ENCODE results near the gene TSPAN5.

TSPAN5 gene

DNA sequence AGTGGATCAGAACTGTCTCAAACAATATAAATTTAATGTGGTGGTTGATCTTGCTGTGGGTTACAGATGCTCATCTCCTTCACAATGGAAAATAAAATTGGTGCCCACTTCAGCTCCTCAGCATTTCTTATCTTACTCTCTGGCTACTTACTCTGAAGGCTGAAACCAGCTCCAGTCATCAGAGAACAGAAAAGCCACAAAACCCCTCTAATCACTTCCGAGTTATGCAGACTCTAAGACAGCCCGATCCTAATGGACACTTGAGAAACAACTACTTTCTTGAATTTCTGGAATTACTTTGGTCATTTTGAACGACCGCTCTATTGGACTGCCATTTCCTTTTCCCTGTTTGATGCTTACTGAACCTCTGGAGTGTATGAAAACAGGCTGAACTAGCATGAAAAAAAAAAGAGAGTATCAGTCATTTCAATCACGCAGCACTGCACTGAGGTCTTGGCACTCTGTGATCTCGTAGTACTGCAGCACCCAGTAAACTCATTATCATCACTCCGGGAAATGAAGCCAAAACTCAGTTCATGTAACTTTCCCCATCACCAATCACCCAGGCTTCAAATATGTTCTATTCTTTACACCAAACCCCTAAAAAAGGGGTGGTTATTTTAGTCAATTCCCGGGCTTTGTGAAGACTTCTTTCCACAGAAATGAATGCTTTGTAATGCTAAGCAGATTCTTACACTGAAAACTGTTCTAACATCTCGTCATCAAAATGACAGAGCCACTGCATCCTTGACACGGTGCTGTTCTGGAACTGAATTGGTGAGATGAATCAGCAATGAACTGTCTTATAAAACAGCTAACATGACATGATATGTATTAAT lies 54.5 kb downstream of the TSPAN5 start:
- H3K36me3 ChIP-seq (ENCODE audit: control insufficient read depth in 2 of 2, insufficient read depth in 2 of 2, low read length in 2 of 2) = no peaks in the 10 kb centered on the region
- H3K27ac ChIP-seq (ENCODE audit: low read depth in 2 of 2, low read length in 2 of 2) = no peak overlapping the region
- H3K4me1 ChIP-seq (ENCODE audit: control insufficient read depth in 2 of 2, insufficient read depth in 2 of 2, low read length in 2 of 2) = no peaks in the 10 kb centered on the region
- H3K4me3 ChIP-seq (ENCODE audit: low read length in 2 of 2) = no peak overlapping the region
- peaks cover 0 to 4% of the 10 kb centered on the region in 2 donors for H3K9me3 ChIP-seq (ENCODE audit: control insufficient read depth in 2 of 2, low read length in 2 of 2)
- H3K9ac ChIP-seq (ENCODE audit: low read depth in 1 of 2, low read length in 2 of 2) = no peak overlapping the region
- no peaks in the 10 kb centered on the region for H3K27me3 ChIP-seq (ENCODE audit: control insufficient read depth in 2 of 2, insufficient read depth in 2 of 2, low read length in 2 of 2)

DNA sequence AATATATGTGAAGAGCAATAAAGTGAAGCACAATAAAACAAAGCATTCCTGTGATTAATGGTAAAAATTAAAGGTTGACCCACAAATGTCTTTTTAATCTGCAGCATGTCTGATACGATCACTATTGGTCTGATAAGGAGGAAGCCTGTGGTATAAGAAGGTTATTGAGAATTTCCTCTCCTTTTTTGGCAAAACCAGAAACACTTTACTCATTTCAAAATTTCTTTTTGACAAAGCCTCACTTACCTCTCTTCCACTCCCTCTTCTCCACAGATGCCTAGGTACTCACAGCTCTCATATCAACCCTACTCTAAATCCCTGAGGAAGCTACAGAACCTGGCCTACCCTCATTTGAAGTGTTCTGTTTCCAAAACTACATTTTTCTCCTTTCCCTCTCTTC lies 56.1 kb downstream of the TSPAN5 start:
- Histone ChIP-seq H3K4me3 (ENCODE audit: low read length in 2 of 2) (no peak overlapping the region), H3K9ac (ENCODE audit: low read depth in 1 of 2, low read length in 2 of 2) (no peak overlapping the region), H3K27me3 (ENCODE audit: control insufficient read depth in 2 of 2, insufficient read depth in 2 of 2, low read length in 2 of 2) (no peaks in the 10 kb centered on the region), H3K36me3 (ENCODE audit: control insufficient read depth in 2 of 2, insufficient read depth in 2 of 2, low read length in 2 of 2) (no peaks in the 10 kb centered on the region), H3K4me1 (ENCODE audit: control insufficient read depth in 2 of 2, insufficient read depth in 2 of 2, low read length in 2 of 2) (no peaks in the 10 kb centered on the region), H3K9me3 (ENCODE audit: control insufficient read depth in 2 of 2, low read length in 2 of 2) (peaks cover 0 to 4% of the 10 kb centered on the region in 2 donors), H3K27ac (ENCODE audit: low read depth in 2 of 2, low read length in 2 of 2) (no peak overlapping the region)

DNA sequence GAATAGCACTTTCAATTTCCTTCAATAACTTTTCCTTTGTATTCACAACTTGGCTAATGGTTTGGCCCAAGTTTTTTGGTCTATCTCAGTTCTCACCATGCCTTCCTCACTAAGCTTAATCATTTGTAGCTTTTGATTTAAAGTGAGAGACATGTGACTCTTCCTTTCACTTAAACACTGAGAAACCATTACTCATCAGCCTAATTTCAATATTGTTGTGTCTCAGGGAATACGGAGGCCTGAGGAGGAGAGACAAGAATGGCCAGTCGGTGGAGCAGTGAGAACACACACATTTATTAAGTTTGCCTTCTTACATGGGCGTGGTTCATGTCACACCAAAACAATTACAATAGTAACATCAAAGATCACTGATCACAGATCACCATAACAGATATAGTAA lies 56.7 kb downstream of the TSPAN5 start:
- Histone ChIP-seq H3K27me3 (ENCODE audit: control insufficient read depth in 2 of 2, insufficient read depth in 2 of 2, low read length in 2 of 2) (no peaks in the 10 kb centered on the region), H3K27ac (ENCODE audit: low read depth in 2 of 2, low read length in 2 of 2) (no peak overlapping the region), H3K9me3 (ENCODE audit: control insufficient read depth in 2 of 2, low read length in 2 of 2) (peaks cover 0 to 4% of the 10 kb centered on the region in 2 donors), H3K4me3 (ENCODE audit: low read length in 2 of 2) (no peak overlapping the region), H3K36me3 (ENCODE audit: control insufficient read depth in 2 of 2, insufficient read depth in 2 of 2, low read length in 2 of 2) (no peaks in the 10 kb centered on the region), H3K9ac (ENCODE audit: low read depth in 1 of 2, low read length in 2 of 2) (no peak overlapping the region), H3K4me1 (ENCODE audit: control insufficient read depth in 2 of 2, insufficient read depth in 2 of 2, low read length in 2 of 2) (no peaks in the 10 kb centered on the region)

DNA sequence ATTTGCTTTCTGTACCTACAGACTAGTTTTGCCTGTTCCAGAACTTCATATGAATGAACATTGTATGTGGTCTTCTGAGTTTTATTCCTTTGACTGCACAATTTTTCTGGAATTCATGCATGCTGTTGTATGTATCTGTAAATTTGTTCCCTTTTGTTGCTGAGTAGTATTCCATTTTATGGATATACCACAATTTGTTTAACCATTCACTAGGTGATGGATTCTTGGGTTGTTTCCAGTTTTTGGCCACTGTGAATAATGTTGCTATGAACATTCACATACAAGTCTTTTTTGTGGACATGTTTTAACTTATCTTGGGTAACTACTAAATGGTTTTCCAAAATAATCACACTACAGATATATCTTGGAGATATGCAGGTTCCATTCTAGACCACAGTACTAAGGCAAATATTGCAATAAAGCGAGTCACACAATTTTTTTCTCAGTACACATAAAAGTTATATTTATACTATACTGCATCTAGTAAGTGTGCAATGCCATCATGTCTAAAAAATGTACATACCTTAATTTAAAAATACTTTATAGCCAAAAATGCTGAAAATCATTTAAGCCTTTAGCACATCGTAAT lies 58.7 kb downstream of the TSPAN5 start:
- Histone ChIP-seq H3K4me1 (ENCODE audit: control insufficient read depth in 2 of 2, insufficient read depth in 2 of 2, low read length in 2 of 2) (no peaks in the 10 kb centered on the region), H3K9me3 (ENCODE audit: control insufficient read depth in 2 of 2, low read length in 2 of 2) (peaks cover 0 to 4% of the 10 kb centered on the region in 2 donors), H3K27me3 (ENCODE audit: control insufficient read depth in 2 of 2, insufficient read depth in 2 of 2, low read length in 2 of 2) (no peaks in the 10 kb centered on the region), H3K9ac (ENCODE audit: low read depth in 1 of 2, low read length in 2 of 2) (no peak overlapping the region), H3K36me3 (ENCODE audit: control insufficient read depth in 2 of 2, insufficient read depth in 2 of 2, low read length in 2 of 2) (no peaks in the 10 kb centered on the region), H3K4me3 (ENCODE audit: low read length in 2 of 2) (no peak overlapping the region), H3K27ac (ENCODE audit: low read depth in 2 of 2, low read length in 2 of 2) (no peak overlapping the region)

DNA sequence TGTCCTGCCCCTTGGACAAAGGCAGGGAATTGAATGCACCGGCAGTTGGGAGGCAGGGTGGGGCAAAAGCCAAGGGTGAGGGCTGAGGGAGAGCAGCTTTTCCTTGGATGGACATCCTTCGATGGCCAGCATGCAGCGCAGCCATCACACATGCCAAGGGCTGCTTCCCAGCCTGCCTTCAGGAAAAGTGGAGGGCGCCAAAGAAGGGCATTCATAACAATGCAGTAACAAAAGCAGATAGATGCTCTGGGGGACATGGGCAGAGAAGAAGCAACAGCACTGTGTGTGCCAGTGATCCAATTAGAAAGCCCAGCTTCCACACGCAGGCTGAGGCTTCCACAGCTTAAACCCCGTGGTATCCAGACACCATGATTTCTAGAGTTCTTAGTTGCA lies 71.5 kb downstream of the TSPAN5 start:
- Histone ChIP-seq H3K9ac (ENCODE audit: low read depth in 1 of 2, low read length in 2 of 2) (no peak overlapping the region), H3K36me3 (ENCODE audit: control insufficient read depth in 2 of 2, insufficient read depth in 2 of 2, low read length in 2 of 2) (no peaks in the 10 kb centered on the region), H3K27me3 (ENCODE audit: control insufficient read depth in 2 of 2, insufficient read depth in 2 of 2, low read length in 2 of 2) (no peaks in the 10 kb centered on the region), H3K4me1 (ENCODE audit: control insufficient read depth in 2 of 2, insufficient read depth in 2 of 2, low read length in 2 of 2) (no peaks in the 10 kb centered on the region), H3K9me3 (ENCODE audit: control insufficient read depth in 2 of 2, low read length in 2 of 2) (no peaks in the 10 kb centered on the region), H3K27ac (ENCODE audit: low read depth in 2 of 2, low read length in 2 of 2) (no peak overlapping the region), H3K4me3 (ENCODE audit: low read length in 2 of 2) (no peak overlapping the region)

DNA sequence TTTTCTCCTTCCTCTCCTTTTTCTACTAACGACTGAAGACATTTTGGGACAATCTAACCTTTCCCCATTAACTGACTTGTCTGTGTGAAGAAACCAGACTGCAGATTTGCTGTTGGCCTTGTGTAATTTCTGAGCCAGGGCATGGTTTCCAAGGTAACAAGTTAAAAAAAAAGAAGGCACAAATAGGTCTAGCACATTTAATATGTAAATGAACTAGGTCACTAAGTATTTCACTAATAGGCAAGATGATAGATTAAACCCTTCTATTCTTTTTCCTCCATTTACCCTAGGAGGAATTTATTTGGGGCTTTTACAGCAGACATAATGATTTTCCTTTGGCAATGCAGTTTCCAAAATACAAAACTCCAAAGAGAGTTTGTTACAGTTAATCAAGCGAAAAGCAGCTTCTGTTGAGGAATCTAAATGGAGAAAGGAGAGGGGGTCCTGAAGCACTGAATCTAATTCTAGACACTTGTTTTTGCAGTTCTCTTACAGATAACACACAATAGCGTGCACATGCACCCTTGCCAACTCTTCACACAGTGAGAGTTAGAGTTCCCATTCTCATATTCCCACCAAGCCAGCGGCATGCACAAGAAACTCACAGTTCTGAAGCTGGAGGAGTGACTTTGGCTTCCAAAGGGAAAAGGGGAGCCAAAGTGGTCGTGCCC lies 72.0 kb downstream of the TSPAN5 start:
- no peaks in the 10 kb centered on the region for H3K27me3 ChIP-seq (ENCODE audit: control insufficient read depth in 2 of 2, insufficient read depth in 2 of 2, low read length in 2 of 2)
- no peaks in the 10 kb centered on the region for H3K36me3 ChIP-seq (ENCODE audit: control insufficient read depth in 2 of 2, insufficient read depth in 2 of 2, low read length in 2 of 2)
- H3K4me1 ChIP-seq (ENCODE audit: control insufficient read depth in 2 of 2, insufficient read depth in 2 of 2, low read length in 2 of 2) = no peaks in the 10 kb centered on the region
- H3K9ac ChIP-seq (ENCODE audit: low read depth in 1 of 2, low read length in 2 of 2) = no peak overlapping the region
- no peak overlapping the region for H3K27ac ChIP-seq (ENCODE audit: low read depth in 2 of 2, low read length in 2 of 2)
- no peak overlapping the region for H3K4me3 ChIP-seq (ENCODE audit: low read length in 2 of 2)
- no peaks in the 10 kb centered on the region for H3K9me3 ChIP-seq (ENCODE audit: control insufficient read depth in 2 of 2, low read length in 2 of 2)

DNA sequence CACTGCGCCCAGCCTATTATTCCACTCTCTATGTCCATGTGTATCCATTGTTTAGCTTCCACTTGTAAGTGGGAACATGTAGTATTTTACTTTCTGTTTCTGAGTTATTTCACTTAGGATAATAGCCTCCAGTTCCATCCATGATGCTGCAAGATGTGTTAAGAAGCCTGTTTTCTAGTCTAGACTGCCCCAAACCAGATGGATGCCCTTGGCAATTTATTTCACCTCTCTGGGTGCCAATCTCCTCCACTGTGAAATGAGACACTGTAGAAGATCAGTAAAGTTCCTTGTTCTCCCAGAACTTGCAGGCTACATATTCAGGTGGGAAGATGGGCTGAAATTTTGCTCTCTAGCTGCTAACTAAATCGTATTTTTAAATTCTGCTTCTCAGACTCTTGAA lies 72.8 kb downstream of the TSPAN5 start:
- Histone ChIP-seq H3K9me3 (ENCODE audit: control insufficient read depth in 2 of 2, low read length in 2 of 2) (no peaks in the 10 kb centered on the region), H3K27ac (ENCODE audit: low read depth in 2 of 2, low read length in 2 of 2) (no peak overlapping the region), H3K4me3 (ENCODE audit: low read length in 2 of 2) (no peak overlapping the region), H3K36me3 (ENCODE audit: control insufficient read depth in 2 of 2, insufficient read depth in 2 of 2, low read length in 2 of 2) (no peaks in the 10 kb centered on the region), H3K27me3 (ENCODE audit: control insufficient read depth in 2 of 2, insufficient read depth in 2 of 2, low read length in 2 of 2) (no peaks in the 10 kb centered on the region), H3K9ac (ENCODE audit: low read depth in 1 of 2, low read length in 2 of 2) (no peak overlapping the region), H3K4me1 (ENCODE audit: control insufficient read depth in 2 of 2, insufficient read depth in 2 of 2, low read length in 2 of 2) (no peaks in the 10 kb centered on the region)

DNA sequence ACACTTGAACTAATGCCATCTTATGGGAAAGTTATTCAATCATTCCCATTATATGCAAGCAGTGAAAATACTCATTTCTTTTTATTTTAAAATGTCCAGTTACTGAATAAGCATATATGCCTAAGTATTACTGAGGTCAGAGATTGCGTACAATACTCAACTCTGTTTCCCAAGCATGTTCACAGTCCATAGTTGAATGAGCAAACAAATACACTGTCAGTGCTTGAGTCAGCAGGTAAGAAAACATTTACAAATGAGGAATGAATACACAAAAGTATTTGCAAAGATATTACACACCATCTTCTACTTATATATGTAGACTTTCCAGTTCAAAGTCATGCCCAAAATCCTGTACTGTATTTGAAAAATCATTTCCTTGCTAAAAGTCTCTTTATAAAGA lies 74.1 kb downstream of the TSPAN5 start:
- Histone ChIP-seq H3K27me3 (ENCODE audit: control insufficient read depth in 2 of 2, insufficient read depth in 2 of 2, low read length in 2 of 2) (no peaks in the 10 kb centered on the region), H3K36me3 (ENCODE audit: control insufficient read depth in 2 of 2, insufficient read depth in 2 of 2, low read length in 2 of 2) (no peaks in the 10 kb centered on the region), H3K9ac (ENCODE audit: low read depth in 1 of 2, low read length in 2 of 2) (no peak overlapping the region), H3K4me3 (ENCODE audit: low read length in 2 of 2) (no peak overlapping the region), H3K9me3 (ENCODE audit: control insufficient read depth in 2 of 2, low read length in 2 of 2) (no peaks in the 10 kb centered on the region), H3K27ac (ENCODE audit: low read depth in 2 of 2, low read length in 2 of 2) (no peak overlapping the region), H3K4me1 (ENCODE audit: control insufficient read depth in 2 of 2, insufficient read depth in 2 of 2, low read length in 2 of 2) (no peaks in the 10 kb centered on the region)

DNA sequence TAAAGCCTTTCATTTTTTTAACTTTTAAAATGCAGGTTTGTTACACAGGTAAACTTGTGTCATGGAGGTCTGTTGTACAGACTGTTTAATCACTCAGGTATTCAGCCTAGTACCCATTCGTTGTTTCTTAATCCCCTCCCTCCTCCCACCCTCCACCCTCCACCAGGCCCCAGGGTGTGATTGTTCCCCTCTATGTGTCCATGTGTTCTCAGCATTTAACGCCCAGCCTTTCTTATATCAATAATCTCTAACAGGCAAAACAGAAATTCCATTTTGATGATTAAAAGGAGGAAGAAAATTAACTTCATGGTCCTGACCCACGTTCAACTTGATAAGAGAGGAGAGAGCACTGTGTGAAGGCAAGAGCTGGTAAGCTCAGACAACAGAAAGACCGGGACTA lies 75.1 kb downstream of the TSPAN5 start:
- H3K4me1 ChIP-seq (ENCODE audit: control insufficient read depth in 2 of 2, insufficient read depth in 2 of 2, low read length in 2 of 2) = no peaks in the 10 kb centered on the region
- H3K9me3 ChIP-seq (ENCODE audit: control insufficient read depth in 2 of 2, low read length in 2 of 2) = no peaks in the 10 kb centered on the region
- H3K27ac ChIP-seq (ENCODE audit: low read depth in 2 of 2, low read length in 2 of 2) = no peak overlapping the region
- H3K4me3 ChIP-seq (ENCODE audit: low read length in 2 of 2) = no peak overlapping the region
- H3K27me3 ChIP-seq (ENCODE audit: control insufficient read depth in 2 of 2, insufficient read depth in 2 of 2, low read length in 2 of 2) = no peaks in the 10 kb centered on the region
- no peak overlapping the region for H3K9ac ChIP-seq (ENCODE audit: low read depth in 1 of 2, low read length in 2 of 2)
- H3K36me3 ChIP-seq (ENCODE audit: control insufficient read depth in 2 of 2, insufficient read depth in 2 of 2, low read length in 2 of 2) = no peaks in the 10 kb centered on the region

DNA sequence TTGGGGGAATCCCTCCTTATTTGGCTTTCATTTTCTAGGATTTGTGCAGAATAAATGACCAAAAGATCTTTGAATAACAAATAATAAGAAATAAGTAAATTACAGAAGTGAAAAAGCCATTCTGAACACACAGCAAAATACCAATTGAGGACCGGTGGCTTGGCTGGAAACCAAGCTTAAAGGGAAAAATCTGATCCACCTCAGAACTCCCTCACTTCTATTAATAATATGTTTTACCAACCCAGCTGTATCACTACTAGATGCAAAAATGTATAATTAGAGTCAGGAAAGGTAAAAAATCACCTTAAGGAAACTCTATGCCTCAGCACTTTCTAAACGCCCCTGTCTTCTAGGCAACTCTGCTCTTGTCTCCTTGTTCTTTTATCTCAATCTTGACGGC lies 77.3 kb downstream of the TSPAN5 start:
- Histone ChIP-seq H3K27ac (ENCODE audit: low read depth in 2 of 2, low read length in 2 of 2) (no peak overlapping the region), H3K4me1 (ENCODE audit: control insufficient read depth in 2 of 2, insufficient read depth in 2 of 2, low read length in 2 of 2) (no peaks in the 10 kb centered on the region), H3K36me3 (ENCODE audit: control insufficient read depth in 2 of 2, insufficient read depth in 2 of 2, low read length in 2 of 2) (no peaks in the 10 kb centered on the region), H3K9ac (ENCODE audit: low read depth in 1 of 2, low read length in 2 of 2) (no peak overlapping the region), H3K9me3 (ENCODE audit: control insufficient read depth in 2 of 2, low read length in 2 of 2) (no peaks in the 10 kb centered on the region), H3K4me3 (ENCODE audit: low read length in 2 of 2) (no peak overlapping the region), H3K27me3 (ENCODE audit: control insufficient read depth in 2 of 2, insufficient read depth in 2 of 2, low read length in 2 of 2) (no peaks in the 10 kb centered on the region)
